Spleen (tissue), 7 donors: ENCODE data around the gene PDE4D.

ENCODE experiments used
- POLR2A ChIP-seq, 3 donors: fragments of 450-650 bp; IDR thresholded peaks; one replicate each; pipeline ENCODE4 v1.5.1; 2017; ENCODE audit warnings: antibody characterized with exemption in 3 of 3, mild to moderate bottlenecking in 1 of 3
- POLR2AphosphoS5 ChIP-seq, 3 donors: sonication (generic); formaldehyde crosslinking; IDR thresholded peaks; one replicate each; pipeline ENCODE4 v1.5.1; 2017; ENCODE audit warnings: antibody characterized with exemption in 3 of 3
- TF ChIP-seq, protein P1 (sequence below), 11 experiments: fragments of 200-600 bp in 7 of 11; fragments of 450-650 bp in 4 of 11; sonication (generic) in 4 of 11; IDR thresholded peaks in 8 of 11; conservative IDR thresholded peaks in 3 of 11; 1 replicate in 7 of 11; 2 replicates in 4 of 11; pipeline versions ENCODE4 v1.4.0 to v1.8.0; 2016 to 2021; ENCODE audit warnings: antibody characterized with exemption in 11 of 11, inconsistent platforms in 4 of 11, mild to moderate bottlenecking in 1 of 11
- donor health status: DM: no; HTN: no; CAD: no; lungs with moderate emphysema.
- donor health status: DM: no; HTN: no; CAD: no.
- donor health status: DM: no; HTN: no; CAD: no.

DNA sequence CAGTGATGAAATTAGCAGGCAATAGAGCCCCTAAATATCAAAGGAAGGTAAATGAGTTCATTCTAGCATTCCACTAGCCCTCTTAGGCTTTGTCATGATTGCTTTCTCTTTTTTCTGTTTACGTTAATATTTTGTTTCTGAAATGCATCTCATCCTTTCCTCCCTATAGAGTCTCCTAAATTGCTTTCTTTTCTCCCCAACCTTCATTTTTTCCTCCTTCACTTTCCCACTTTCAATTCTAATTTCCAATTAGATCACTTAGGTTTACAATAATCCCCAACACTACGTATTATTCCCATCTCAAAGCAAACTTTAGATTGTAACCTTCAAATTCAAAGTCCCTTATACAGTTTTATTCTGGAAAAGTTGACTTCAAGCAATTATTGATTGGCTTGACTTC is 751.4 kb downstream of the PDE4D start:
- TF ChIP-seq, protein P1, sequence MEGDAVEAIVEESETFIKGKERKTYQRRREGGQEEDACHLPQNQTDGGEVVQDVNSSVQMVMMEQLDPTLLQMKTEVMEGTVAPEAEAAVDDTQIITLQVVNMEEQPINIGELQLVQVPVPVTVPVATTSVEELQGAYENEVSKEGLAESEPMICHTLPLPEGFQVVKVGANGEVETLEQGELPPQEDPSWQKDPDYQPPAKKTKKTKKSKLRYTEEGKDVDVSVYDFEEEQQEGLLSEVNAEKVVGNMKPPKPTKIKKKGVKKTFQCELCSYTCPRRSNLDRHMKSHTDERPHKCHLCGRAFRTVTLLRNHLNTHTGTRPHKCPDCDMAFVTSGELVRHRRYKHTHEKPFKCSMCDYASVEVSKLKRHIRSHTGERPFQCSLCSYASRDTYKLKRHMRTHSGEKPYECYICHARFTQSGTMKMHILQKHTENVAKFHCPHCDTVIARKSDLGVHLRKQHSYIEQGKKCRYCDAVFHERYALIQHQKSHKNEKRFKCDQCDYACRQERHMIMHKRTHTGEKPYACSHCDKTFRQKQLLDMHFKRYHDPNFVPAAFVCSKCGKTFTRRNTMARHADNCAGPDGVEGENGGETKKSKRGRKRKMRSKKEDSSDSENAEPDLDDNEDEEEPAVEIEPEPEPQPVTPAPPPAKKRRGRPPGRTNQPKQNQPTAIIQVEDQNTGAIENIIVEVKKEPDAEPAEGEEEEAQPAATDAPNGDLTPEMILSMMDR (IDR thresholded peaks at IDR 0.05 in 8 of 11, conservative IDR thresholded peaks at IDR 0.05 in 3 of 11), result no peak
- TF ChIP-seq POLR2A (IDR thresholded peaks at IDR 0.05) (no peak), POLR2AphosphoS5 (IDR thresholded peaks at IDR 0.05) (no peak)
